MCF 10A (cell line): ENCODE data around the gene MIEF2. TPM values are rescaled to one million over a fixed set of nuclear protein-coding genes. Genes with fewer than 3 reads are reported as not detected.
"Not testable (repeated sequence)": the region's sequence is repeated elsewhere in the genome, so short reads cannot be mapped to it uniquely, and the experiment has no call there.

Source experiments
- BruUV-seq: library from RNA; stranded (reverse); fragments of 400-500 nt; replicated peaks from 2 replicates; lab custom pipeline; 2021; lab: Mats Ljungman, UMichigan
- CTCF ChIA-PET: fragments of 300-600 bp; sonication (Branson Sonifier 250); formaldehyde crosslinking; extraction: SDS; loops from one replicate; lab custom pipeline; 2021; ENCODE audit warnings: antibody characterized with exemption, inconsistent platforms; lab: Yijun Ruan, JAX
- POLR2A ChIA-PET: fragments of 300-600, 350-650 bp; sonication (Branson Sonifier 250); formaldehyde crosslinking; extraction: SDS; loops from one replicate; lab custom pipeline; 2020; ENCODE audit warnings: antibody characterized with exemption, inconsistent platforms; lab: Yijun Ruan, JAX
- DNase-seq: peaks from one replicate; pipeline ENCODE4 v3.0.0-alpha.2; 2018; ENCODE audit not compliant: unreplicated experiment
- H3K27ac Mint-ChIP-seq: one replicate; pipeline ENCODE4 v1.8.0; 2022; ENCODE audit warnings: mild to moderate bottlenecking, low read depth, mixed read lengths; ENCODE audit not compliant: unreplicated experiment
- H3K27me3 Mint-ChIP-seq: one replicate; pipeline ENCODE4 v1.8.0; 2022; ENCODE audit warnings: mixed read lengths; ENCODE audit not compliant: insufficient read depth, unreplicated experiment
- H3K36me3 Mint-ChIP-seq: one replicate; pipeline ENCODE4 v1.8.0; 2022; ENCODE audit warnings: mild to moderate bottlenecking, moderate library complexity, mixed read lengths; ENCODE audit not compliant: insufficient read depth, unreplicated experiment
- H3K4me1 Mint-ChIP-seq: one replicate; pipeline ENCODE4 v1.8.0; 2022; ENCODE audit warnings: mixed read lengths; ENCODE audit not compliant: insufficient read depth, unreplicated experiment
- H3K4me3 Mint-ChIP-seq: one replicate; pipeline ENCODE4 v1.8.0; 2022; ENCODE audit warnings: mild to moderate bottlenecking, moderate library complexity, mixed read lengths; ENCODE audit not compliant: unreplicated experiment
- H3K9me3 Mint-ChIP-seq: one replicate; pipeline ENCODE4 v1.8.0; 2022; ENCODE audit warnings: mixed read lengths; ENCODE audit not compliant: unreplicated experiment
- CTCF ChIP-seq: fragments of 200-600 bp; IDR thresholded peaks from one replicate; pipeline ENCODE4 v1.8.0; 2022; ENCODE audit warnings: antibody characterized with exemption, mild to moderate bottlenecking; ENCODE audit not compliant: unreplicated experiment
- intact Hi-C: fragments of 100-400 bp; cut with micrococcal nuclease; formaldehyde crosslinking; loops from 2 replicates; pipeline ENCODE4 v1.14.1; 2022
- total RNA-seq: library from RNA; stranded (reverse); gene quantifications from 2 replicates; pipeline ENCODE4 v1.2.3, GENCODE V29; 2022

MIEF2 gene
- total RNA-seq, 1 experiment from 2014 or later, result 12.1 TPM

- CTCF ChIA-PET, result interaction anchor here (0.6 to 0.9 kb wide), 2 partner anchors 15 to 20 kb away, joined by 4 to 9 read pairs; no protein-coding TSS in a partner anchor
- Mint-ChIP-seq H3K27me3 (no peaks in the 10 kb centered on the region), H3K27ac (no peak overlapping the region), H3K9me3 (no peaks in the 10 kb centered on the region), H3K36me3 (peaks cover 53% of the 10 kb centered on the region), H3K4me1 (no peaks in the 10 kb centered on the region), H3K4me3 (no peak overlapping the region)
- intact Hi-C loops, result no loop called here
- TF ChIP-seq CTCF, result no peak
- POLR2A ChIA-PET, result no interaction called here
- no TSS peak for BruUV-seq
- DNase-seq, result no peak
Measured at GRCh38 chr17:18300725-18301480, 40.4 kb downstream of the MIEF2 start.

GRCh38 chr17:18303206-18303605, 42.7 kb downstream of the MIEF2 start:
- H3K27me3 Mint-ChIP-seq, POLR2A ChIA-PET, DNase-seq, H3K9me3 Mint-ChIP-seq, BruUV-seq, H3K27ac Mint-ChIP-seq, H3K4me1 Mint-ChIP-seq, CTCF ChIA-PET, H3K4me3 Mint-ChIP-seq, intact Hi-C loops: not testable (repeated sequence)
- peaks cover 73% of the 10 kb centered on the region for H3K36me3 Mint-ChIP-seq

- H3K36me3 Mint-ChIP-seq, result peaks cover 67% of the 10 kb centered on the region
- BruUV-seq, result no TSS peak
Measured at GRCh38 chr17:18309202-18309601, 48.7 kb downstream of the MIEF2 start.

GRCh38 chr17:18314059-18314730, 53.7 kb downstream of the MIEF2 start:
- BruUV-seq, result no TSS peak
- POLR2A ChIA-PET, result interaction anchor here (0.7 to 2.6 kb wide), 9 partner anchors 32 to 1064 kb away, joined by 4 to 10 read pairs (median 5); partner anchors contain the start of genes ALKBH5, FLII, MAPK7 and MIEF2
- peak overlapping the region; percentile 87 for H3K27ac Mint-ChIP-seq

More at GRCh38 chr17:18309202-18309601, 48.7 kb downstream of the MIEF2 start:
- intact Hi-C loops, result no loop called here
- H3K4me3 Mint-ChIP-seq, result no peak overlapping the region
- H3K27me3 Mint-ChIP-seq, result no peaks in the 10 kb centered on the region
- H3K4me1 Mint-ChIP-seq, result peaks cover 5% of the 10 kb centered on the region
- POLR2A ChIA-PET, result no interaction called here
- DNase-seq, result no peak
- no peaks in the 10 kb centered on the region for H3K9me3 Mint-ChIP-seq
- no peak overlapping the region for H3K27ac Mint-ChIP-seq
- TF ChIP-seq CTCF, result no peak
- CTCF ChIA-PET, result no interaction called here

More at GRCh38 chr17:18314059-18314730, 53.7 kb downstream of the MIEF2 start:
- peak; percentile 11 for DNase-seq
- Mint-ChIP-seq H3K4me1 (peaks cover 22% of the 10 kb centered on the region), H3K36me3 (peaks cover 46% of the 10 kb centered on the region), H3K9me3 (no peaks in the 10 kb centered on the region), H3K27me3 (no peaks in the 10 kb centered on the region), H3K4me3 (peak overlapping the region; percentile 87)
- intact Hi-C loops, result loop anchor here (2.0 kb wide), 2 partner anchors 53 to 65 kb away; partner anchors contain the start of gene MIEF2
- CTCF ChIA-PET, result interaction anchor here (0.9 kb wide), 1 partner anchor 53 kb away, joined by 3 read pairs; the partner anchor contains the start of gene MIEF2
- no peak for TF ChIP-seq CTCF
